HG03558 (cell line): ENCODE measurements around the gene EMP2.
"Not testable (repeated sequence)": the region's sequence is repeated elsewhere in the genome, so short reads cannot be mapped to it uniquely, and the experiment has no call there.

Experiments used
- ATAC-seq: cut with Tn5 transposase; IDR thresholded peaks from one replicate; pipeline ENCODE4 v1.9.1; 2021; ENCODE audit warnings: moderate number of reproducible peaks; ENCODE audit not compliant: unreplicated experiment; ENCODE audit errors: extremely low read depth

The EMP2 gene

DNA sequence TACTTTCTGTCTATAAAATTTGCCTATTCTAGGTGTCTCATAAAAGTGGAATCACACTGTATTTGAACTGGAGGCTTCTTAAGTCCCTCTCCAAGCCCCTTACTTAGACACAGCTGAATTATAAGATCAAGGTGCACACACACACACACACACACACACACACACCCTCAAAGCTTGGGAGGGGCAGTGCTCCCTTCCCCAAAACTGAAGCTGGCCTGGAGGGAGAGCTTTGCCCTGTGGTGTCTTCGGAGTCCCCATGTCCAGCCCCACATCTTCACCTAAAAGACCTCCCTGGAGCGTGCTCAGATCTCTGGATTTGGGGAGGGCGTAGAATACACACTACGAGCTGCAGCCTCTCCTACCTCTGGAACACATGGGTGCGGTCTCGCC, 828 bp downstream of the EMP2 start:
- ATAC-seq: no peak

DNA sequence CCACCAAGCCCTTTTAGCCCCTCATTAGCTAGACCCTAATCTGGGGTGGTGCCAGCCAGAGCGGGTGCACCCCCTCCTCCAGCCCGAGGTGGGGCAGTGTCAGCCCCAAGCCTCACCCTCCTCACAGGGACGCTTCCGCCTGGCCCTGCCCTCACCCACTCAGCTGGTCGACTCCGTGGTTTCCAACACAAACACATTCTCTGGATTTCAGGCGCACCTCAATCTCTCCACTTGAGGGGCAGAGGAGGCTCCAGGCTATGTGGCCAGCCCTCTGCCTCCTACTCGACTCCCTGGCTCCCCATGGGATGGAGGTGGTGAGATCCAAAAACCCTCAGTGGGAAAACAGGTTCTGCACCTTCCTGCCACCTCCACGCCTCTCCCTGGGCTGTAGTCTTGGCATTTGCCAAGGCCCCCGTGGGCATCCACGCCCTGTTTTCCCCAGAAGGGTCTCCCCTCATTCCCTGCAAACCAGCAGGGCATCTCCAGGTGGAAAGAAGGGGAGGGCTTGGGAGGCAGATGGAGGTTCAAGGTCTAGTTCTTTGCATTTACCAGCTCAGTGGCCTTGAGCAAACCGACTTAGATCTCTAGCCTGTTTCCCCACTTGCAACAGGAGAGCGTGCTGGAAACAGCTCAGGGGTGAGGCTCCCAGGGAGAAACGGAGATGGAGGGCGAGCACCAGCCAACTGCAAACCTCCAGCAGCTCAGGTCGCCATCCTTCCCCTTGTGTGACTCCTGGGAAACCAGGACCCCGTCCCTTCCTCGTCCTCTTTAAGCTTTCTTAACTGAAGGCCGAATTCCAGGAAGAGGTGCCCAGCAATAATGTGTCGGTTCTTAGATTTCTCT, 1.7 kb downstream of the EMP2 start:
- no peak for ATAC-seq

DNA sequence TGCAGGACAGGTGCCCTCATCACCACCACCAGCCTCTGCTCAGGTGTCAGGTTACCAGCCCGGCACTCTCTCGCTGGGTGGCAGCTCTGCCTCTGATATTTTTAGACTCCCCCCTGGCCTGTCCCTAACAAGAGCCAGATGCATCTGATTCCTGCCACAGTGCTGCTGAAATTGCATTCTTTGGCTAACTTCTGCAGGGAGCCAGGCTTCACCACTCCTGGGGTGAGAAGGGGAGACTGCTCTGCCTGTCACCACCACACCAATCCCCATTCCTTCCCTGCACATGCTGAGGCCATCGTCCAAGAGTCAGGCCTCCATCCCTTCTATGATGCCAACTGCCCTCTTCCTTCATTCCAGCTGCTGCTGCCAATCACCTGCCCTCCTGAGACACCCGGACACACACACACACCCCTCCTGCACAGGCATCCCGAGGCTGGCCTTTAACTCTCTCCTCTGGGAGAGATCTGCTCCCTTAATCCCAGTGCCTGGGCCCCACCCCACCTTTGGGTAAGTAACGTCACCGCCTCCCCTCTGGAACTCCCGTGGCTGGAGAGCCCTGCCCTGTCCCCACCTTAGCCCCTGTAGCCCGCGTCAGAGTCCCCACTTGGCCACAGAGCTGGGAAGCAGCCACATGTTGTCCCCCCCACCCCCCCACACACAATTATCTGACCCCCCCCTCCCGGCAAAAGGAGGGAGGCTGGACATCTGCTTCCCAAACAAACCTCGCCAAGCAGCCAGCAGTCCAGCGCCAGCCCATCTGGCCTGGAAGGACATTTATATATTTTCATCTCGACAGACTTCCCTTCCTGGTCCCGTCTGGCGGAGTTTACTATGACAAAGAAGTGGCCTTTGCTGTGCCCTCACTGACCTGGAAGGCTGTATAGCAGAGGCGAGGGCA, 2.8 kb downstream of the EMP2 start:
- no peak for ATAC-seq

DNA sequence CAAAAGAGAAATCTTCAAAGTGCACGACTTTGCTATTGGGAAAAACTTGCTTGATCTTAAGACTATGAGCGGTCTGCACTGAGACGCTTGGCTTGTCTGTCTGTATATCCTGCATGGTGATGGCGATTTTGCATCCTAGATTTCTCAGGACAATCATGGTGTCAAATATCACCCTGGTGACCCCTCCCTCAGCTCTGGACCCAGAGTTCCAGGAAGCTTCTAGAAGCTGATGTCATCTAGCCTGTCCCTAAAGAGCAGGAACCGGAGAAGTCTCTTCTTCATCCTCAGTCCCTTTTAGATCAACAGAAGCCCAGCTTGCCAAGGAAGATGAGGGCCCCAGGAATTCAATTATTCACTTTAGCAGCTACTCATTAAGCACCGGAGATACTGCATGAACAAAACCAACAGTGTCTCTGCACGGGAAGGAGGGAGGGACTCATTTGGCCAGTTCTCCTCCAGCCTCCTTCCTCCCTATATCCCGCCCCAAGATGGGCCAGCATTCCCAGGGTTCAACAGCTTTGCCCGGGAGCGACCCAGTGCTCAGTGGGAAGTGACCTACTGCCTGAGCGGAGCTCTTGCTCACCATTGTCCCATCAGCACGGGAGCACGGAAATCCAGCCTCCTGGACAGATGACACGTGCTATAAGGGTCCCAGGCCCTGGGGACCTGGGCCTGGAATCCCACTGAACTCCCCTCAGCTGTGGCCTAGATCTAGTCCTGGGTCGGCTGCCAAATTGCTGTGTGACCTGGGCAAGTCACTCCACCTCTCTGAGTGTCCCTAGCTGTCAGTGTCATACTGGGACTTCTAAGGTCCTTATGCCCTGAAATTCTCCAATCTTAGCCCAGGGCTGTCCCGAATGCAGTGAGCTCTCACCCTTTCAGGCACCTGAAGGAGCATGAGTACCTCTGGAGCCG, 3.8 kb downstream of the EMP2 start:
- no peak for ATAC-seq

DNA sequence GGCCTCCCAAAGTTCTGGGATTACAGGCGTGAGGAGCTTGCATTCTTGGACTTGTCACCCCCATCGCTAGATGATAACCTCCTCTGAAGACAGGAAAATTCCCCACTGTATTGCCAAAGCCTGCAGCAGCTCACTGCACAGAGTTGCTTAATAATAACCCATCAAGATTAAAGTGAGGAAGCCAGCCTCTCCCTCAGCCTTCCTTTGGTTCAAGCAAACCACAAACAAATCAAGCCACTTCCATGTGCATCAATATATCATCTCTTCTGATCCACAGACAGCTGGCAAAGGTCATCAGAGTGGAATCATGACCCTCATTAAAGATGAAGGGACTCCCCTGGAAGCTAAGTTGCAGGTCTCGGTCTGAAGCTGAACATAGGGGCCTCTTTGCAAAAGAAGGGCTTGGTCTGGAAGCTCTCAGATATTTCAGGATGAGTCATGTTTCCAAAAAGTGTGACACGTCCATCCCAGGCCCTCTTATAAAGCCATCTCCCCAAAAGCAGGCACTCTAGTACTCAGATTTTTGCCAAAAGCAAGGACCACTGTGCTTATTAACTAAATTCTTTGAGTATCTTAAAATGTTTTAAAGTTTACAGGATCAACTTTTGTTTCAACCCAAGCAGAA, 4.8 kb downstream of the EMP2 start:
- no peak for ATAC-seq

DNA sequence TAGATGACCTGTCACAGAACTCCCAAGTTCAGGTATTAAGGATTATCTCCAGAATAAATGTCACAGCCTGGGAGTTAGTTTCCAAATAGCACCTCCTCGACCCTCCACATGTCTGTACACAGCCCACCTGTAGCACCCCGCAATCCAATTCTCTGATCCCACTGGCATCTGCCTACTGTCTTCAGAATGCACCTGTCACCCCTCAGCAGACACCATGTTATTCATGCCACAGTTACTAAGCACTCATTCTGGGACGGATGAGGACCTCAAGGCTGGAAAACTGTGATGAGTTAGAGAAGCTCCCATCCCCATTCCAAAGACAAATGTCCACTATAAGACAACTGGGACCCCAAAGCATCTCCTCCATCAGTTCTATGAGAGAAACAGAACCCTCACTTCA, 7.8 kb downstream of the EMP2 start:
- ATAC-seq: no peak

DNA sequence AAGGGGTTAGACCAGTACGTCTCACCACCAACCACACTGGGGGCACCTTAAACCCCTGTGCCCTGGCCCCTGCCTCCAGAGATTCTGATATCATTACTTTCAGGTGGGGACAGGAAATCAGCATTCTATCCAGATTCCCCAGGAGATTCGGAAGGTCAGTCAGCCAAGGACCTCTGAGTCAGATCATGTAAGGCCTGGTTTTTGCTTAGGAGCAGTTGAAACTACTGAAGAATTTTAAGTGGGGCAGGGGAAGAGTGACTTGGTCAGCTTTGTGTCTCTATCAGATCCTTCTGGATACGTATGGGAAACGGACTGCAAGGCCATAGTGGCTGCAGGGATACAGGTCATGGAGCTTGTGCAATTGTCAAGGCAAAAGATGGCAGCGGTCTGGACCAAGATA, 9.0 kb downstream of the EMP2 start:
- ATAC-seq: no peak

DNA sequence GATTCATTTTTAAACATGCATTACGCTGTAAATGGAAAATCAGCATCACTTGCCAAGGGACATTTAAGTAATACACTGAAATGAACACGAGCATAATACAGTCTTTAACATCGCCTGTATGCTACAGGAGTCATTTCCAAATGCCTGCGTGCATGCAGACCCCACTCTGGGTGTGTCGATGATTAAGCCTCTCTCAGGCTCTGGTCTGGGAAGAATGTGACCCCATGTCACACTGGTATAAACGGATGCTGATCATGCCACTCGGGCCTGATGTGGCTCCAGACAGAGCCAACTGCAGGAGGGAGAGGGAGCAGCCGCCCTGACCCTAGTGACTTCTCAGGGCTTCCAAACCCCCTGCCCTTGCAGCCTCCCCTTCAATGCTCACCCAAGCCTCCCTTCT, 10.8 kb downstream of the EMP2 start:
- ATAC-seq: no peak

DNA sequence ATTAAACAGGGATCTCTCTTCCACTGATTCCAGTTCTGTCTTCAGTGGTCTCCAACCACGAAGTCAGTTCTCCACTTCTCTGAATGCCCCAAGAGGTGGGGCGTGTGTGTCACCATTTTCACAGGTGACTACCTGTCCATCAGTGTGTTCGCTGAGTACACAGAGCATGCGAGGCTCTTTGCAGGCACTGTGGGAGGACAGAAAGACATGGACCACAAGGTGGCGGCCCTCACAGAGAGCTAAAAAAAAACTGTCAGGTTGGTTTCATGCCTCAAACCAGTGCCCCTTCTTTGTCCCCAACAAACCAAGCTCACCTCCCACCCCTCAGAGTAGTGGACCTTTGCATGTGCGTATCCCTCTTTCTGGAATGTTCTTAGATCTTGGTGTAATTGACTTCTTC, 13.8 kb downstream of the EMP2 start:
- ATAC-seq: no peak

DNA sequence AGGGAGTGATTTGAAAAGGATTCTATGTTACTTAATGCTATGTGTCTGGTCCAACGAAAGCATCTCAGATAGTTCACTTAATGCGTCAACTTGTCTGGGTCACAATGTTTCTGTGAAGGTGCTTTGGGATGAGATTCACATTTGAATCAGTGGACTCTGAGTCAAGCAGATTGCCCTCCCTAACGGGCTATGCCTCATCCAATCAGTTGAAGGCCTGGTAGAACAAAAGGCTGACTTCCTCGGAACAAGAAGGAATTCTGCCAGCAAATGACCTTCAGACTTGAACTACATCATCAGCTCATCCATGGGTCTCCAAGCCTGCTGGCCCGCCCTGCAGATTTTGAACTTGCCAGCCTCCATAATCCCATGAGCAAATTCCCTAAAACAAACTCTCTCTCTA, 15.2 kb downstream of the EMP2 start:
- ATAC-seq: no peak

DNA sequence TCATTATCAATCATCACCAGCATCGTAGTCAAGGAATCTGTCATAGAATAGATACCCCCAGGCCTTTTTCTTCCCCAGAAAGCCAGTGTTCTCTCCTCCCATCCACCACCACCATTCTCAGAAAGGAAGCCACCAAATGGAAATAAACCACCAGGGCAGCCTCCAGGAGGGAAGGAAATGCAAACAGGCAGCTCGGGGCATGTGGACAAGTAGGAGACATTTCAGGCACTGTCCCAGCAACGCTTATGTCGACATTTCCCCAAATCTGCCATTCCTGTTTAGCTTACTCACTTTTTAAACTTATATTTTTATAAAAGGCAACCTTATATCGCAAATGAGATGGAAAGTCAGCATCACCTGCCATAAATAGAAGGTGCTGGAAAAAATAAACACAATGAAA, 15.8 kb downstream of the EMP2 start:
- no peak for ATAC-seq

DNA sequence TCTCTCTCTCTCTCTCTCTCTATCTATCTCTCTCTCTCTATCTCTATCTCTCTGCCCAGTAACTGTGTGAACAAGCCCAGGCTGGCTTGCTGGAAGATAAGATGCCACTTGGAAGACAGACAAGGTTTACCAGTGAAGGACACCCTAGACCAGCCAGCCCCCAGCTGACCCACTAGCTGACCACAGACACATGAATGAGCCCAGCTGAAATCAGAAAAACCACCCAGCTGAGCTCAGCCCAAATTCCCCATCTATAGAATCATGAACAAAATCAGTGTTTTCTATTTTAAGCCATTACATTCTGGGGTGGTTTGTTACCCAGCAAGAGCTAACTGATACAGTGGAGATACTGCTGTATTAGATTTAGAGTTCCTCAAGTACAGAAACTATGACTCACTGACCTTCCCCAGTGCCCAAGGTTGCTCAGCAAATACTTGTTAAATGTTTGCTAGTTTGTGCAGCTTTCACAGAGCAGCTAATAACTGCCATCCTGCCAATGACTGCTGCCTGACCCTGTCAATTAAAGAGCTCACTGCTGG, 18.0 kb downstream of the EMP2 start:
- no peak for ATAC-seq

DNA sequence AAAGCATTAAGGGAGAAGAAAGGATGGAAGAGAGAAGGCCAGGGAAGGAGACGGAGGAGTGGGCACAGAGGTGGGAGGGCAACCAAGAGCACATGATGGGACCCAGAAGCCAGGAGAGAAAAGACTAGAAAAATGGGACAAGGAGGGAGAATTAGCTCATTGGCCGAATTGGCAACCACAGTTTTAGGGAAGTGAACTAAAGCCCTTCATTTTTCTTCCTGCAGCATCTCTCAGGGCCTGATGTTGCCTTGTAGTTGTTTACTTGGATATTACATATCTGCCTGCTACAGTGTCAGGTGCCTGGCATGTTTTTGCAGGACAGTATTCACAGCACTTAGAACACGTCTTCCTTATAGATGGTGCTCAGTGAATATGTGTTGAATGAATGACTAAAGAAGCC, 19.0 kb downstream of the EMP2 start:
- no peak for ATAC-seq

DNA sequence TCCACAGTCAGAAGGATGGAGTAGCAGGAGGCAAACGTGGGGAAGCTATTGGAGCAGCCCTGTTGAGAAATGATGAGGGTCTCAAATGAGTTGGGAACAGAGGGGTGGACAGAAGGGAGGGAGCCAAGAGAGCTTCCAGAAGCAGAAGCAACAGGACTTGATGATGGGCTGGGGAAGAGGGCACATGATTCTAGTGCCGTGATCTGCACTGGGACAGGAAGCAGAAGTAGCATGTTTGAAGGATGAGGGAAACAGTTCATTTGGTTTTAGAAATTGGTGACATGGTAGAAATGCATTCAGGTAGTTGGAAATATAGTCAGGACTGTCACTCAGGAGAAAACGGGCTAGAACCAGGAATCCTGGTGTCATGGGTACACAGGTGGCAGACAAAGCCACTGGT, 19.4 kb downstream of the EMP2 start:
- no peak for ATAC-seq

DNA sequence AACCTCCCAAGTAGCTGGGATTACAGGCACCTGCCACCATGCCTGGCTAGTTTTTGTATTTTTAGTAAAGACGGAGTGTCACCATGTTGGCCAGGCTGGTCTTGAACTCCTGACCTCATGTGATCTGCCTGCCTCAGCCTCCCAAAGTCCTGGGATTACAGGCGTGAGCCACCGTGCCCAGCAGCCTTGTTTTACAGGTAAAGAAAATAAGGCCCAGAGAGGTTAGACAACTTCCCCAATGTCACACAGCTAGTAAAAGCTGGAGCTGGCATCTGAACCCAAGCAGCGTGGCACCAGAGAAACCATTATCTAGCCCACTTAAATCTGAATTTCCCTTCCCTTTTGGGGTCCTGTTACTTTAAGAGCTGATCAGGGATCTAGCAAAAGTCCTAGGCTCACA, 20.6 kb downstream of the EMP2 start:
- ATAC-seq: not testable (repeated sequence)

DNA sequence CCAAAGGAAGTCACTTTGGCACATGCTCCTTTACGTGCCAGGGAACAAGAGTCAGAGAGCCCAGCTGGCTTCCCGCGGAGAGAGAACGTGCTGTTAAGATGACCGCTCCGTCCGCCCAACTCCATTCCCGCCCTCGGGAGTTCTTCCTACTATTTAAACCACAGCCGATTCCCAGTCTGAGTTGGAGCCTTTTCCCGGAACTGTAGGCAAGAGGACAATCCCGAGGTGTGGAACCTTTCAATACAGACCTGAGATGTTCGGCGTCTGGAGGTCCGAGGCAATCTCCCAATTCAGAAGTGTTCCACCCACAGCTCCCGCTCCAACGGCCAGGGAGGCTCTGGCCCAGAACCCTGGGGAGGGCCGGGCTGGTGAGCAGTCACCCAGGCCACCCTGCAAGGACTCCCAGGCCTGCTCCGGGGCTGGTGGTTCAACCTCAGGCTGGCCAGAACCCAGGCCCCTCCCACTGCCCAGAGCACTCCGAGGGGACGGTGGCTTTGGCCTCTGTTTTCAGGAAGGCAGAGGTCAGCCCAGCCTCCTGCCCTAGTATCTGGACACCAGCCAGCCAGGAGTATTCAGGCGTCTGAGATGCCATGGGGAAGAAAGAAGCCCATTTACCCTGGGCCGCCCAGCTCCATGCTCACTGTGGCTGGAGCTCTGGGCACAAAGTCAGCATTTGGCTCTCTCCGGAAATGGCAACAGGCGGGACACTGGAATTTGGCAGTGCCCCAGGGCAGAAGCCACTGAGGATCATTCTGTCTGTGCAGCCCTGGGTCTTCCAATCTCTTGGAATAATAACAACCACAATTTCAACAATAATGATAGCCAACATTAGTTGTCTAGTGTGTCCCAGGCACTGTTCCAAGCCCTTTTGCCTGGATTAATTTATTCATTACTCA, 21.4 kb downstream of the EMP2 start:
- ATAC-seq: no peak

DNA sequence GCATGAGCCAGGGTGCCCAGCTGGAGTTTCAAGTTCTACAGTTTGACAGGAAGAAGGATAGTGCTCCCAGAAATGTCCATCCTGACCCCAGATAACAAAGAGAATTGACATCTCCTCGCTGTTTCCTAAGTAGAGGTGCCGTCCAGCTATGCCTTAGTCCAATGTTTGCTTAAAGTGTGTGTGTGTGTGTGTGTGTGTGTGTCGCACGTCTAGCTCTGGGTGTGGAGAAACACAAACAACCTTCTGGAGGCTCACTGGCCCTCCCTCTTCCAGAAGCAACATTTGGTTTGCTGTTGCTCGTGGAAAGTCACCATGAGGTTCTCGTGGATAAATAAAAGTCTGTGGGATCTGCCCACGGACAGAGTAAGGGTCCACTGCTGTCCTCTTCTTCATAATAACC, 22.1 kb downstream of the EMP2 start:
- ATAC-seq: no peak

DNA sequence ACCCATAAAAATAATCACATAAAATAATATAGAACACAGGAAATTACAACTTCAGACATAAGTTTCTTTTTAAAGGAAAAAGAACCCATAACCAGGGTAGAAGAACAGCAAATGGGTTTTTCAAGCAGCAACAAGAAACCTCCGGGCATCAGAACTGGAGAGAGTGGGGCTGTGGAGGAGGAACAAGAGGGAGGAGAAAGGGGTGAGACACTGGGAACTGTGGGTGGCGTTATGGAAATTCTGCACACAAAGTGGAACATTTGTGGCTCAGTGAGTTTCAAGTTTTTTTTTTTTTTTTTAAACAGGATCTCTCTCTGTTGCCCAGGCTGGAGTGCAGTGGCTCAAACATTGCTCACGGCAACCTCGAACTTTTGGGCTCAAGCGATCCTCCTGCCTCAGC, 22.6 kb downstream of the EMP2 start:
- ATAC-seq: no peak

DNA sequence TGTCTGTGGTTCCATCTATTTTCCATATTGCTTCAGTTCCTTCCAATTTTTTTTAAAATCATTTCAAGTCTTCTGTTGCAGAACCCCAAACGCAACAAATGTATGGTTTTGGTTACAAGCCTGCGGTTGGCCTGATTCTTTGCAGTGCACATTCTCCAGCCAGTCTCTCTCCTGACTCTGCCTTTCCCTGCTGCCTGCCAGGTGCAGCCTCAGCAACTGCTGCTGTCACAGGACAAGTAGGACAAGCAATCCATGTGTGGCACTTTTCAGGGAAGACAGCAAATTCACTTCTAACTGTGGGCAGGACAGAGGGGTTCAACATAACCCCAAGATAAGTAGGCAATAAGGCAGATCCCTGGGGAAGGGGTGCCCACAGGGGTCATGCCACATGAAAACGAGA, 24.2 kb downstream of the EMP2 start:
- no peak for ATAC-seq
